ENCODE results near the gene PDRG1. TPM values are rescaled to one million over a fixed set of nuclear protein-coding genes. Genes with fewer than 3 reads are reported as not detected.

PDRG1 gene
- polyA plus RNA-seq, 1 of the 3 experiments (the other 2 are of a cell fraction) = 18.9 TPM

DNA sequence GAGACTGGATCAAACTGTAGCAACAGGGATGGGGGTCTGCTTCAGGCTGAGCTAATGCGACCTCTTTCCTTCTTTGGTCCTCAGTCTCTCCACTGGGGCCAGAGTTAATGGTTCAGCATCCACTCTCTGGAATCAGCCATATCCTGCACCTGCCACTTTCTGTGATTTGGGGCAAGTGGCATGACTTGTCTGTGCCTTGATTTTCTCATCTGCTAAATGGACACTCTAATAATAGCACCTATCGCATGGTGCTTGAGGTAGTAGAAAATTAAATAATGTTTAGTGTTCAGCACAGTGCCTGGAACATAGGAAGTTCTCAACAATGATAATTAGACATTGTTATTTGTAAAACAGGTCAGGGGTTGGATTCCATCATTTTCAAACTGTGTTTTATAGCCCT is 22.4 kb upstream of the PDRG1 start:
- Histone ChIP-seq H3K4me3 (ENCODE audit: low read depth in 2 of 2, low read length in 1 of 2) (no peak overlapping the region), H3K9me3 (no peaks in the 10 kb centered on the region), H3K9me2 (no peaks in the 10 kb centered on the region), H3F3A (replicated peaks; ENCODE audit: insufficient read depth) (no peaks in the 10 kb centered on the region), H3K36me3 (replicated peaks in 1 of 2; ENCODE audit: control insufficient read depth in 1 of 2, insufficient read depth in 2 of 2, low read length in 1 of 2) (no peaks in the 10 kb centered on the region), H3K27me3 (ENCODE audit: insufficient read depth) (peaks cover 10% of the 10 kb centered on the region; the same call in 1 of the 2 replicates), H3K79me2 (ENCODE audit: insufficient read depth) (no peaks in the 10 kb centered on the region), H4K20me1 (ENCODE audit: insufficient read depth) (no peaks in the 10 kb centered on the region), H2AFZ (ENCODE audit: low read depth) (no peak overlapping the region), H3K4me2 (no peak overlapping the region), H3K9ac (no peak overlapping the region), H3K27ac (ENCODE audit: low read depth in 2 of 2, low read length in 1 of 2) (no peak overlapping the region), H3K4me1 (ENCODE audit: control insufficient read depth in 1 of 2, insufficient read depth in 2 of 2, low read depth in 1 of 2, low read length in 1 of 2) (peaks cover 0 to 9% of the 10 kb centered on the region in 2 experiments; a peak in 2 of 4 replicates)
- 68% methylated on average over 2 of the region's 2 CpGs for WGBS (ENCODE audit: low lambda C conversion rate)
- no peak for TF ChIP-seq RFX5 (IDR thresholded peaks at IDR 0.05; ENCODE audit: low read length)
- no peak for TF ChIP-seq JUND (IDR thresholded peaks at IDR 0.05)
- TF ChIP-seq, protein P1, sequence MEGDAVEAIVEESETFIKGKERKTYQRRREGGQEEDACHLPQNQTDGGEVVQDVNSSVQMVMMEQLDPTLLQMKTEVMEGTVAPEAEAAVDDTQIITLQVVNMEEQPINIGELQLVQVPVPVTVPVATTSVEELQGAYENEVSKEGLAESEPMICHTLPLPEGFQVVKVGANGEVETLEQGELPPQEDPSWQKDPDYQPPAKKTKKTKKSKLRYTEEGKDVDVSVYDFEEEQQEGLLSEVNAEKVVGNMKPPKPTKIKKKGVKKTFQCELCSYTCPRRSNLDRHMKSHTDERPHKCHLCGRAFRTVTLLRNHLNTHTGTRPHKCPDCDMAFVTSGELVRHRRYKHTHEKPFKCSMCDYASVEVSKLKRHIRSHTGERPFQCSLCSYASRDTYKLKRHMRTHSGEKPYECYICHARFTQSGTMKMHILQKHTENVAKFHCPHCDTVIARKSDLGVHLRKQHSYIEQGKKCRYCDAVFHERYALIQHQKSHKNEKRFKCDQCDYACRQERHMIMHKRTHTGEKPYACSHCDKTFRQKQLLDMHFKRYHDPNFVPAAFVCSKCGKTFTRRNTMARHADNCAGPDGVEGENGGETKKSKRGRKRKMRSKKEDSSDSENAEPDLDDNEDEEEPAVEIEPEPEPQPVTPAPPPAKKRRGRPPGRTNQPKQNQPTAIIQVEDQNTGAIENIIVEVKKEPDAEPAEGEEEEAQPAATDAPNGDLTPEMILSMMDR (IDR thresholded peaks at IDR 0.05) = no peak
- TF ChIP-seq FOXM1 (IDR thresholded peaks at IDR 0.05; ENCODE audit: low read depth) = no peak
- TF ChIP-seq SMC3 (IDR thresholded peaks at IDR 0.05; ENCODE audit: low read depth, low read length) = no peak
- TF ChIP-seq RXRA (IDR thresholded peaks at IDR 0.05; ENCODE audit: borderline replicate concordance, low read depth) = no peak
- TF ChIP-seq MXI1 (IDR thresholded peaks at IDR 0.05; ENCODE audit: low read depth, low read length) = no peak
- TF ChIP-seq, protein P2, sequence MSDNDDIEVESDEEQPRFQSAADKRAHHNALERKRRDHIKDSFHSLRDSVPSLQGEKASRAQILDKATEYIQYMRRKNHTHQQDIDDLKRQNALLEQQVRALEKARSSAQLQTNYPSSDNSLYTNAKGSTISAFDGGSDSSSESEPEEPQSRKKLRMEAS (IDR thresholded peaks at IDR 0.05; ENCODE audit: low read depth) = no peak
- TF ChIP-seq RAD21 (IDR thresholded peaks at IDR 0.05; ENCODE audit: low read length) = no peak
- ChIA-PET POLR2A (no interaction called here), CTCF (no interaction called here)
- no peak for DNase-seq

DNA sequence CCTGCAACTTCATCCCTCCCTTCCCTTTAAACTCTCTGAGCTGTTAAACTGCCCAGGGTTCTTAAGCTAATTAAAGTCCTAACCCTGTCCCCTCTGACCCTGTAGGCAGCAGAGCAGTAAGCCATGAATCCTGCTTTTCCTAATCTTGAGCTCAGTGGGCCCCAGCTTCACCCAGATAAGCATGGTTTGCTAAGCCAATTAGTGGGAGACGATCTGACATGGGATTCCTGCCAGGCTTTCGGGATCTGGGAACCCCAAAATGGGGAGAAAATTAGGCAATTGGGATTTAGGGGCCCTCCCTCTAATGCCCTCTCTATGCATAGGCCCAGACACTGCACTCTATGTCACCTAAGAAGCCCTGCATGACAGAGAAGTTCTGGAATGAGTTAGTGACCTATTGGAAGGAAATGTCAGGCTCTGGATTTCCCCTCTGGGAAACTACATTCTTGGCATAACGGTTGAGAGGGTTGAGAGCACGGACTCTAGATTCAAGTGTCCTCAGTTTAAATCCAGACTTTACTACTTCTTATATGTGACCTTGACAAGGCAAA is 20.7 kb upstream of the PDRG1 start:
- H3K9ac ChIP-seq = no peak overlapping the region
- no peaks in the 10 kb centered on the region for H3K36me3 ChIP-seq (replicated peaks in 1 of 2; ENCODE audit: control insufficient read depth in 1 of 2, insufficient read depth in 2 of 2, low read length in 1 of 2)
- H3K4me2 ChIP-seq = no peak overlapping the region
- peaks cover 18% of the 10 kb centered on the region for H3K27me3 ChIP-seq (ENCODE audit: insufficient read depth)
- no peaks in the 10 kb centered on the region for H3K9me2 ChIP-seq
- WGBS (ENCODE audit: low lambda C conversion rate) = 15% methylated on average over 4 of the region's 4 CpGs
- H2AFZ ChIP-seq (ENCODE audit: low read depth) = no peak overlapping the region
- H3K27ac ChIP-seq (ENCODE audit: low read depth in 2 of 2, low read length in 1 of 2) = no peak overlapping the region
- H3F3A ChIP-seq (replicated peaks; ENCODE audit: insufficient read depth) = no peaks in the 10 kb centered on the region
- H3K4me3 ChIP-seq (ENCODE audit: low read depth in 2 of 2, low read length in 1 of 2) = no peak overlapping the region
- no peak for DNase-seq
- ChIA-PET POLR2A (no interaction called here), CTCF (interaction anchor here (0.7 to 4.0 kb wide), 5 partner anchors 12 to 149 kb away, joined by 3 to 17 read pairs (median 9); partner anchors contain the start of gene PDRG1)
- no peaks in the 10 kb centered on the region for H3K79me2 ChIP-seq (ENCODE audit: insufficient read depth)
- no peaks in the 10 kb centered on the region for H4K20me1 ChIP-seq (ENCODE audit: insufficient read depth)
- H3K4me1 ChIP-seq (ENCODE audit: control insufficient read depth in 1 of 2, insufficient read depth in 2 of 2, low read depth in 1 of 2, low read length in 1 of 2) = peaks cover 0 to 9% of the 10 kb centered on the region in 2 experiments; a peak in 2 of 4 replicates
- no peaks in the 10 kb centered on the region for H3K9me3 ChIP-seq
- TF ChIP-seq RAD21 (IDR thresholded peaks at IDR 0.05; ENCODE audit: low read length) = no peak
- TF ChIP-seq, protein P3, sequence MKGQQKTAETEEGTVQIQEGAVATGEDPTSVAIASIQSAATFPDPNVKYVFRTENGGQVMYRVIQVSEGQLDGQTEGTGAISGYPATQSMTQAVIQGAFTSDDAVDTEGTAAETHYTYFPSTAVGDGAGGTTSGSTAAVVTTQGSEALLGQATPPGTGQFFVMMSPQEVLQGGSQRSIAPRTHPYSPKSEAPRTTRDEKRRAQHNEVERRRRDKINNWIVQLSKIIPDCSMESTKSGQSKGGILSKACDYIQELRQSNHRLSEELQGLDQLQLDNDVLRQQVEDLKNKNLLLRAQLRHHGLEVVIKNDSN (IDR thresholded peaks at IDR 0.05; ENCODE audit: borderline replicate concordance, low read depth) = no peak
- no peak for TF ChIP-seq NRF1 (IDR thresholded peaks at IDR 0.05; ENCODE audit: low read depth, low read length)
- TF ChIP-seq, protein P4, sequence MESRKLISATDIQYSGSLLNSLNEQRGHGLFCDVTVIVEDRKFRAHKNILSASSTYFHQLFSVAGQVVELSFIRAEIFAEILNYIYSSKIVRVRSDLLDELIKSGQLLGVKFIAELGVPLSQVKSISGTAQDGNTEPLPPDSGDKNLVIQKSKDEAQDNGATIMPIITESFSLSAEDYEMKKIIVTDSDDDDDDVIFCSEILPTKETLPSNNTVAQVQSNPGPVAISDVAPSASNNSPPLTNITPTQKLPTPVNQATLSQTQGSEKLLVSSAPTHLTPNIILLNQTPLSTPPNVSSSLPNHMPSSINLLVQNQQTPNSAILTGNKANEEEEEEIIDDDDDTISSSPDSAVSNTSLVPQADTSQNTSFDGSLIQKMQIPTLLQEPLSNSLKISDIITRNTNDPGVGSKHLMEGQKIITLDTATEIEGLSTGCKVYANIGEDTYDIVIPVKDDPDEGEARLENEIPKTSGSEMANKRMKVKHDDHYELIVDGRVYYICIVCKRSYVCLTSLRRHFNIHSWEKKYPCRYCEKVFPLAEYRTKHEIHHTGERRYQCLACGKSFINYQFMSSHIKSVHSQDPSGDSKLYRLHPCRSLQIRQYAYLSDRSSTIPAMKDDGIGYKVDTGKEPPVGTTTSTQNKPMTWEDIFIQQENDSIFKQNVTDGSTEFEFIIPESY (IDR thresholded peaks at IDR 0.05; ENCODE audit: borderline replicate concordance, low read depth) = no peak
- TF ChIP-seq RXRA (IDR thresholded peaks at IDR 0.05; ENCODE audit: borderline replicate concordance, low read depth) = no peak
- no peak for TF ChIP-seq FOSL2 (IDR thresholded peaks at IDR 0.05; ENCODE audit: borderline replicate concordance, low read depth)
- no peak for TF ChIP-seq FOXM1 (IDR thresholded peaks at IDR 0.05; ENCODE audit: low read depth)
- no peak for TF ChIP-seq FOXJ3 (CRISPR knock-in tag; IDR thresholded peaks at IDR 0.05)
- TF ChIP-seq MXI1 (IDR thresholded peaks at IDR 0.05; ENCODE audit: low read depth, low read length) = no peak
- no peak for TF ChIP-seq EZH2phosphoT487 (IDR thresholded peaks at IDR 0.05; ENCODE audit: borderline replicate concordance, low read depth)
- TF ChIP-seq GABPA (IDR thresholded peaks at IDR 0.05; ENCODE audit: low read depth) = no peak
- TF ChIP-seq NFIC (IDR thresholded peaks at IDR 0.05; ENCODE audit: borderline replicate concordance) = no peak
- TF ChIP-seq GATA2 (CRISPR knock-in tag; IDR thresholded peaks at IDR 0.05) = no peak
- TF ChIP-seq, protein P5, sequence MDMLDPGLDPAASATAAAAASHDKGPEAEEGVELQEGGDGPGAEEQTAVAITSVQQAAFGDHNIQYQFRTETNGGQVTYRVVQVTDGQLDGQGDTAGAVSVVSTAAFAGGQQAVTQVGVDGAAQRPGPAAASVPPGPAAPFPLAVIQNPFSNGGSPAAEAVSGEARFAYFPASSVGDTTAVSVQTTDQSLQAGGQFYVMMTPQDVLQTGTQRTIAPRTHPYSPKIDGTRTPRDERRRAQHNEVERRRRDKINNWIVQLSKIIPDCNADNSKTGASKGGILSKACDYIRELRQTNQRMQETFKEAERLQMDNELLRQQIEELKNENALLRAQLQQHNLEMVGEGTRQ (IDR thresholded peaks at IDR 0.05; ENCODE audit: borderline replicate concordance, low read depth, low read length) = no peak
- TF ChIP-seq, protein P1 (IDR thresholded peaks at IDR 0.05) = no peak

Data from SK-N-SH (cell line).